Measurements from ENCODE around the gene FBLN1.

DNA sequence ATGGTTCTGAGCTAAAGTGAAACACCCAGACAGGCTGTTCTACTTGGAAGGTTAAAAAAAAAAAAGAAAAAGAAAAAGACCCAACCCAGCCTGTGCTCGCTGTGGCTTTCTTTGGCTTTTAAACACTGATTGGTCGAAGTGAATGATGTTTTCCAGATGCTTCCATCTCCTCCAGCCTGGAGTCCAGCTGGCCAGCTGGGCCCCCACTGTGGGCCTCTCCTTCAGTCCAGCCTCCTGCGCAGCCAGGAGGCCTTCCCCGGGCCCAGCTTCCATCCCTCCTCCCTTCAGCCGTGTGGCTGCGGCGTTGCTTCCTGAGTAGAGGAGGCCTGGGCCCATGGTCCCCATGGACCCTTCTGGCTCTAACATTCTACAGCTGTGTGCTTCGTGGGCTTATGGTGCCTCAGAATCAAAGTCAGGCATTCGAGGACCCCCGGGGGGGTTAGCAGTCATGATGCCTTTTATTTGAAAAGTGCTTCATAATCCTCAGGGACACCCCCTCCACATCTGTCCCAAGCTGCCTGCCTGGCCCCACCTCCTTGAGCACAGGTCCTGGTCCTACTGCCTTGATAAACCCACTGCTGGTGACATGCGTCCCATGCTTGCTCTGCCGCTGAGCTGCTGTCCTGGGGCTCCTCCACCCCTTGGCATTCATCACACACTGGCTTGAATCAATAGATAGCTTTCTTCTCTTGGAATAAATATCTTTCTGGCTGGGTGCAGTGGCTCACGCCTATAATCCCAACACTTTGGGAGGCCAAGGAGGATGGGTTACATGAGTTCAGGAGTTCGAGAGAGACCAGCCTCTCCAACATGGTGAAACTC lies 42.2 kb upstream of the FBLN1 start:
- no peak for TF ChIP-seq ARNTL (CRISPR knock-in tag; IDR thresholded peaks at IDR 0.05; ENCODE audit: borderline replicate concordance, low read depth)
- TF ChIP-seq SNAI2 (CRISPR knock-in tag; IDR thresholded peaks at IDR 0.05): no peak
- TF ChIP-seq, protein P1, sequence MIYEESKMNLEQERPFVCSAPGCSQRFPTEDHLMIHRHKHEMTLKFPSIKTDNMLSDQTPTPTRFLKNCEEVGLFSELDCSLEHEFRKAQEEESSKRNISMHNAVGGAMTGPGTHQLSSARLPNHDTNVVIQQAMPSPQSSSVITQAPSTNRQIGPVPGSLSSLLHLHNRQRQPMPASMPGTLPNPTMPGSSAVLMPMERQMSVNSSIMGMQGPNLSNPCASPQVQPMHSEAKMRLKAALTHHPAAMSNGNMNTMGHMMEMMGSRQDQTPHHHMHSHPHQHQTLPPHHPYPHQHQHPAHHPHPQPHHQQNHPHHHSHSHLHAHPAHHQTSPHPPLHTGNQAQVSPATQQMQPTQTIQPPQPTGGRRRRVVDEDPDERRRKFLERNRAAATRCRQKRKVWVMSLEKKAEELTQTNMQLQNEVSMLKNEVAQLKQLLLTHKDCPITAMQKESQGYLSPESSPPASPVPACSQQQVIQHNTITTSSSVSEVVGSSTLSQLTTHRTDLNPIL (CRISPR knock-in tag; IDR thresholded peaks at IDR 0.05; ENCODE audit: low read depth): no peak
- TF ChIP-seq GLIS3 (CRISPR knock-in tag; IDR thresholded peaks at IDR 0.05): no peak
- TF ChIP-seq, protein P2, sequence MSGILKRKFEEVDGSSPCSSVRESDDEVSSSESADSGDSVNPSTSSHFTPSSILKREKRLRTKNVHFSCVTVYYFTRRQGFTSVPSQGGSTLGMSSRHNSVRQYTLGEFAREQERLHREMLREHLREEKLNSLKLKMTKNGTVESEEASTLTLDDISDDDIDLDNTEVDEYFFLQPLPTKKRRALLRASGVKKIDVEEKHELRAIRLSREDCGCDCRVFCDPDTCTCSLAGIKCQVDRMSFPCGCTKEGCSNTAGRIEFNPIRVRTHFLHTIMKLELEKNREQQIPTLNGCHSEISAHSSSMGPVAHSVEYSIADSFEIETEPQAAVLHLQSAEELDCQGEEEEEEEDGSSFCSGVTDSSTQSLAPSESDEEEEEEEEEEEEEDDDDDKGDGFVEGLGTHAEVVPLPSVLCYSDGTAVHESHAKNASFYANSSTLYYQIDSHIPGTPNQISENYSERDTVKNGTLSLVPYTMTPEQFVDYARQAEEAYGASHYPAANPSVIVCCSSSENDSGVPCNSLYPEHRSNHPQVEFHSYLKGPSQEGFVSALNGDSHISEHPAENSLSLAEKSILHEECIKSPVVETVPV (CRISPR knock-in tag; IDR thresholded peaks at IDR 0.05): no peak
- TF ChIP-seq, protein P3, sequence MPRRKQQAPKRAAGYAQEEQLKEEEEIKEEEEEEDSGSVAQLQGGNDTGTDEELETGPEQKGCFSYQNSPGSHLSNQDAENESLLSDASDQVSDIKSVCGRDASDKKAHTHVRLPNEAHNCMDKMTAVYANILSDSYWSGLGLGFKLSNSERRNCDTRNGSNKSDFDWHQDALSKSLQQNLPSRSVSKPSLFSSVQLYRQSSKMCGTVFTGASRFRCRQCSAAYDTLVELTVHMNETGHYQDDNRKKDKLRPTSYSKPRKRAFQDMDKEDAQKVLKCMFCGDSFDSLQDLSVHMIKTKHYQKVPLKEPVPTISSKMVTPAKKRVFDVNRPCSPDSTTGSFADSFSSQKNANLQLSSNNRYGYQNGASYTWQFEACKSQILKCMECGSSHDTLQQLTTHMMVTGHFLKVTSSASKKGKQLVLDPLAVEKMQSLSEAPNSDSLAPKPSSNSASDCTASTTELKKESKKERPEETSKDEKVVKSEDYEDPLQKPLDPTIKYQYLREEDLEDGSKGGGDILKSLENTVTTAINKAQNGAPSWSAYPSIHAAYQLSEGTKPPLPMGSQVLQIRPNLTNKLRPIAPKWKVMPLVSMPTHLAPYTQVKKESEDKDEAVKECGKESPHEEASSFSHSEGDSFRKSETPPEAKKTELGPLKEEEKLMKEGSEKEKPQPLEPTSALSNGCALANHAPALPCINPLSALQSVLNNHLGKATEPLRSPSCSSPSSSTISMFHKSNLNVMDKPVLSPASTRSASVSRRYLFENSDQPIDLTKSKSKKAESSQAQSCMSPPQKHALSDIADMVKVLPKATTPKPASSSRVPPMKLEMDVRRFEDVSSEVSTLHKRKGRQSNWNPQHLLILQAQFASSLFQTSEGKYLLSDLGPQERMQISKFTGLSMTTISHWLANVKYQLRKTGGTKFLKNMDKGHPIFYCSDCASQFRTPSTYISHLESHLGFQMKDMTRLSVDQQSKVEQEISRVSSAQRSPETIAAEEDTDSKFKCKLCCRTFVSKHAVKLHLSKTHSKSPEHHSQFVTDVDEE (CRISPR knock-in tag; IDR thresholded peaks at IDR 0.05): no peak
- no peak for TF ChIP-seq ZFP30 (CRISPR knock-in tag; IDR thresholded peaks at IDR 0.05)
